GM21737 (cell line): ENCODE measurements around the gene LEF1.
"Not testable (repeated sequence)": the region's sequence is repeated elsewhere in the genome, so short reads cannot be mapped to it uniquely, and the experiment has no call there.

Experiments used
- ATAC-seq: cut with Tn5 transposase; IDR thresholded peaks from one replicate; pipeline ENCODE4 v1.9.1; 2021; ENCODE audit warnings: mild to moderate bottlenecking, moderate library complexity; ENCODE audit not compliant: unreplicated experiment

LEF1 gene

GRCh38 chr4:108037884-108038283 lies 130.8 kb downstream of the LEF1 start:
- no peak for ATAC-seq

- ATAC-seq, result peak; percentile 67
These were observed 132.5 kb downstream of the LEF1 start for GRCh38 chr4:108036213-108036612.

DNA sequence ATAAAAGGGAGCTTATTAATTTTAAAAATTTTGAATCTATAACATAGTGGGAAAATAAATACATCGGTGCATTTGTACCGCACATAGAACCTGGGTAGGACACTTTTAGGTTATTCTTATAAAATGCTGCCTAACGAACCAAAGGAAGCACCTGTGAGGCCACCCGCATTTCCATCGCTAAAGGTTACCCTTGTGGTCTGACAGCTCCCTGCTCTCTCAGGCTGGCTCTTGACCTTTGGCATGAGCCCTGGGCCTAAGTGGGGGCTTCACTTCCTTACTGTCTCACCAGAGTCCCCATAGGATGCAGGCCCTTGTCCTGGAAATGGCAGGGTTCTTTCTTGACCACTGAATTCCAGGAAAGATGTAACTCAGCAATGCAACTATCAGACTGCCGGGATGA lies 133.0 kb downstream of the LEF1 start:
- ATAC-seq, result no peak

GRCh38 chr4:108034565-108034964 lies 134.2 kb downstream of the LEF1 start:
- ATAC-seq, result no peak

DNA sequence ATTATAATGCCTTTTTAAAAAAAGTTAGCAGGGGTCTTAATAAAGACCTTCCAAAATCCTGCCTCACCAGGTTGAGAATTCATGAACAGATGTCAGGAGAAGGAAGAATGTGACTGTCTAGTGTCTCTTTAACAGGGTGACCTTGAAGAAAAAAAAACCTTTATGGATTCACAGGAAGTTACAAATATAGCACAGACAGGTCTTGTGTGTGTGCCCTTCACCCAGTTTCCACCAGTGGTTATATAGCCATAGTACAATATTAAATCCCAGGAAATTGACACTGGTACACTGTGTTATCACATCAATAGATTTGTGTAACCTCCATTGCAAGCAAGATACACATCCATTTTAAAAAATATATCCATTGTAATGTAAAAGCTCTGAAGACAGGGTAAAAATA lies 135.4 kb downstream of the LEF1 start:
- ATAC-seq, result no peak

DNA sequence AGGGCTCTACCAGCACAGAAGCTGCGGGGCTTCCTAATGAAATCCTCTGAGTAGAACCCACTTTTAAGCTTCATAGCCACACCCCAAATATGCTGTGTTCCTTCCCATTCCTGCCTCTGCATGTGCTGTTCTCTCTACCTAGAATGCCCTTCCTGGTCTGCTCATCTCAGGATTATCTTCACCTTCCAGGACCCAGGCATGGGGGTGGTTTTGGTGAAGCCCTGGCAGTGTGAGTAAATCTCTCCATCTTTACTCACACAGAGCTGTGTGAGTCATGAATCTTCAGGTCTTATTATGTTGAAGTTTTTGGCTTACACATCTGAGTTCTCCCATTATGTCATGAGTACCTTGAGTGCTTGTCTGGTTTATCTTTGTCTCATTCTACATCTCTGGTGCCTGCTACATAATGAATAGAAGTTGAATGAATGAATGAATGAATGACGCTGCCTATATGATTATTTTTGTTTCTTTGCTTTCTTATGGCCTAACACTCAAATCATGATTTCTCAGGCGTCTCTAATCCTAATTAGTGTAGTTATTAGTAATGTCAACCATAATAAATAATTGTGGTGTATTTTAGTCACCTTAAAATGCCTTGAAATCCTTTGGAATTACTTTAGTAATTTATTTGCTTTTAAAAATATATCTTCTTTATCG lies 137.2 kb downstream of the LEF1 start:
- no peak for ATAC-seq

DNA sequence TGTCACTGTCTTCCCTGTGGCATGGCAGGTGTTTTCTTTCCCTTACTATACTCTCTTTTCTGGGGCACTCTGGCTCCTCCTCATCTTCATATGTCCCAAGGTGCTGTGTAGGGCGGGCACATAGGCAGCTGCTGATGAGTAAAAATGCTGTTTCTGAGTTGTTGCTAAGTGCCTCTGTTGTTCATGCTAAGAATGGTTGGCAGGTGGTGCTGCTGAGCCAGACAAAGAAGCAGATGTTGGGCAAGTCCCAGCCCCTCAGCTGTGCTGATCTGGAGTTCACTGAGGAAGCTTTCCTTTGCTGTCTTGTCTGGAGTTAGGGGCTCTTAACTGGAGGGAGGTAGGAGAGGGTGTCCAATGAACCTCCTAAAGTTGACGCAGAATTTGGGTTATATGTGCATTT lies 138.4 kb downstream of the LEF1 start:
- ATAC-seq, result peak; percentile 87

GRCh38 chr4:108029731-108030130 lies 139.0 kb downstream of the LEF1 start:
- ATAC-seq, result no peak

- no peak for ATAC-seq
These were observed 139.6 kb downstream of the LEF1 start for GRCh38 chr4:108029016-108029720.

- ATAC-seq, result no peak
These were observed 143.9 kb downstream of the LEF1 start for GRCh38 chr4:108024878-108025165.

GRCh38 chr4:108024085-108024877 lies 144.5 kb downstream of the LEF1 start:
- ATAC-seq, result no peak

GRCh38 chr4:108018884-108019187 lies 149.9 kb downstream of the LEF1 start:
- no peak for ATAC-seq

- peak; percentile 67 for ATAC-seq
These were observed 150.5 kb downstream of the LEF1 start for GRCh38 chr4:108018040-108018883.

- ATAC-seq, result no peak
These were observed 154.8 kb downstream of the LEF1 start for GRCh38 chr4:108013955-108014354.

DNA sequence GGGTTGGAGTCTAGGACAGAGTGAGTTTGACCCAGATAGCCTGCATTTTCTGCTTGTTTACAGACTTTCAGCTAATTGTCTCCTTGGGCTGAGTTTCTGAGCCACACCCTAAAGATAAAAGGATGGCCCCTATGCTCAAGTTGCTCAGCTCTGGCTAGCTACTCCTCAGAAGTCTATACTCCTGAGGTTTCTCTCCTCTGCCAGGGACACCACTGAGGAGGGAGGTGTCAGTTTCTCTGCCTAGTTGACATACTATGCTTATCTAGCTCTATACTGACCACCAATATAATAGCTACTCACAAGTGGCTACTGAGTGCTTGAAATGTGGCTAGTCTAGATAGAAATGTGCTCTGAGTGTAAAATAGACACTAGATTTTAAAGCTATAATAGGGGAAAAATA lies 155.4 kb downstream of the LEF1 start:
- no peak for ATAC-seq

- ATAC-seq, result not testable (repeated sequence)
These were observed 156.3 kb downstream of the LEF1 start for GRCh38 chr4:108012382-108012781.

- no peak for ATAC-seq
These were observed 158.6 kb downstream of the LEF1 start for GRCh38 chr4:108010167-108010566.

DNA sequence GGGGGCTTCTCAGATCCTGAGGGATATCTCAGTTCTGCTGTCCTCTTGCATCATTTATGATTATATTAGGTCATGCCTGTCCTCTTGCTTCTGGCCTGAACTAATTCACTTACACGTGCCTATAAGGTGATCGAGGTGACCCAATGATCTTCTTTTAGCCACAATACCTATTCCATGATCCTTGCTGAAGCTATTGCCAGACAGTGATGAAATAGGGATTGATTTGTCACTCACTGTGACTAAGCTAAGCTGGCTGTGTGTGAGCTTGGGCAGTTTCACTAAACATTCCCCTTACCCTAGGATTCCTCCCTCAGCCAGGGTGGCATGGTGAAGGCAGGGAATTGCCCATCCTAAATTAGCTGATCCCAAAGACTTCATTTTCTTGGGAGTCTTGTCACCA lies 160.0 kb downstream of the LEF1 start:
- ATAC-seq, result no peak

GRCh38 chr4:108007984-108008383 lies 160.7 kb downstream of the LEF1 start:
- ATAC-seq, result no peak

DNA sequence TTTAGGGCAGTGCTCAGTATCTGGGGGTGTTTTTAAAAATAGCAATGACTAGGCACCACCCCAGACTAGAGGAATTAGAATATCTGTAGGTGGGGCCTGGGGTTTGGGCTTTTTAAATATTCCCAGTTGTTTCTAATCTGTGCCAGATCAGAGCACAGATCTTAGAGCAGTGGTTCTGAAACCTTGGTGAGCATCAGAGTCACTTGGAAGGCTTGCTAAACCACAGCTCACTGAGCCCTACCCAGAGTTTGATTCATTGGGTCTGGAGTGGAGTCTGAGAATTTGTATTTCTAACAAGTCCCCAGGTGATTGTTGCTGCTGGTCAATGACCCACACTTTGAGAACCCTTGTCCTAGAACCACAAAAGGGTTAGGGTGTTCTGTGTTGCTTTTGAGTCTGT lies 162.4 kb downstream of the LEF1 start:
- no peak for ATAC-seq

- ATAC-seq, result no peak
These were observed 162.9 kb downstream of the LEF1 start for GRCh38 chr4:108005807-108006206.
